ENCODE data around the gene NARF. TPM values are rescaled to one million over a fixed set of nuclear protein-coding genes. Genes with fewer than 3 reads are reported as not detected.

NARF gene
- total RNA-seq, 1 experiment from 2014 or later = 96.7 TPM

DNA sequence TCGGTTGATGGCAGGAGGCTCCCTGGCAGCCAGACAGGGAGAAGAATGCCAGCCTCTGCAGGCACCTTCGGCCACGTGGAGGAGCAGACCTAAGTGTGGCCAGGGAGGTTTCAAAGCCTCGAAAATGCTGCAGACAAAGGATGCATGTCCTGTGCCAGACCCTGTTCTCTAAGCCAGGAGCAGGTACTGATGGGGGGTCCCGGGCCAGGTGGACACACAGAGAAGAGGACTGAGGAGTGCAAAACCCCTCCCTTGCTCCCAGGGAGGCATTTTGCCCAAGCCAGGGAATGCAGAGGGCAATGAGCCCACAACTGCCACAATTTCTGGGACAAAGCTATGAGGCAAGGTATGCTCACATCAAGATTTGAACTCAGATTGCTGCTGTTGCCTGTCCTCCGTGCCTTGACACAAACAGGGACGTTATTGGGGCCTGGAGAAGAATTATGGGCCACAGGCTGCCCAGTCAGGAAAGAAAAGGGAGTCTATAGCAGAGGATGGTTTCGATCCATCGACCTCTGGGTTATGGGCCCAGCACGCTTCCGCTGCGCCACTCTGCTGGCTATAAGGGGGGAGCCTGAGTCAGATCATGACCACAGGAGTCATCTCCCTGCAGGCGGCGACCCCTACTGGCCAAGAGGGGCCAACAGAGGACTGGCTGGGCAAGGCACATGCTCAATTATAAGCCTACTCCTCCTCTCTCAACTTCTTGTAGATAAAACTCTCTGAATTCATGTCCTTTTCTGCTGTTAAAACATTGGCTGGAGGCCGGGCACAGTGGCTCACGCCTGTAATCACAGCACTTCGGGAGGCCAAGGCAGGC is 35.9 kb downstream of the NARF start (continued):
- TF ChIP-seq, protein P1, sequence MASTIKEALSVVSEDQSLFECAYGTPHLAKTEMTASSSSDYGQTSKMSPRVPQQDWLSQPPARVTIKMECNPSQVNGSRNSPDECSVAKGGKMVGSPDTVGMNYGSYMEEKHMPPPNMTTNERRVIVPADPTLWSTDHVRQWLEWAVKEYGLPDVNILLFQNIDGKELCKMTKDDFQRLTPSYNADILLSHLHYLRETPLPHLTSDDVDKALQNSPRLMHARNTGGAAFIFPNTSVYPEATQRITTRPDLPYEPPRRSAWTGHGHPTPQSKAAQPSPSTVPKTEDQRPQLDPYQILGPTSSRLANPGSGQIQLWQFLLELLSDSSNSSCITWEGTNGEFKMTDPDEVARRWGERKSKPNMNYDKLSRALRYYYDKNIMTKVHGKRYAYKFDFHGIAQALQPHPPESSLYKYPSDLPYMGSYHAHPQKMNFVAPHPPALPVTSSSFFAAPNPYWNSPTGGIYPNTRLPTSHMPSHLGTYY (CRISPR knock-in tag; IDR thresholded peaks at IDR 0.05) = peak; percentile 53; the same call in 1 of the 2 replicates
- no peak for TF ChIP-seq NFYB (CRISPR knock-in tag; conservative IDR thresholded peaks at IDR 0.05; ENCODE audit: low read depth)
- TF ChIP-seq, protein P2, sequence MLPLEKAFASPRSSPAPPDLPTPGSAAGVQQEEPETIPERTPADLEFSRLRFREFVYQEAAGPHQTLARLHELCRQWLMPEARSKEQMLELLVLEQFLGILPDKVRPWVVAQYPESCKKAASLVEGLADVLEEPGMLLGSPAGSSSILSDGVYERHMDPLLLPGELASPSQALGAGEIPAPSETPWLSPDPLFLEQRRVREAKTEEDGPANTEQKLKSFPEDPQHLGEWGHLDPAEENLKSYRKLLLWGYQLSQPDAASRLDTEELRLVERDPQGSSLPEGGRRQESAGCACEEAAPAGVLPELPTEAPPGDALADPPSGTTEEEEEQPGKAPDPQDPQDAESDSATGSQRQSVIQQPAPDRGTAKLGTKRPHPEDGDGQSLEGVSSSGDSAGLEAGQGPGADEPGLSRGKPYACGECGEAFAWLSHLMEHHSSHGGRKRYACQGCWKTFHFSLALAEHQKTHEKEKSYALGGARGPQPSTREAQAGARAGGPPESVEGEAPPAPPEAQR (CRISPR knock-in tag; IDR thresholded peaks at IDR 0.05) = no peak

- H3K9me3 Mint-ChIP-seq = no peaks in the 10 kb centered on the region
- peak overlapping the region; percentile 58 for H3K4me3 Mint-ChIP-seq
- H3K27ac Mint-ChIP-seq = no peak overlapping the region
- H3K36me3 Mint-ChIP-seq = no peaks in the 10 kb centered on the region
- 0 out of 2 replicates have a peak, but pooled peaks have one; percentile 55 for TF ChIP-seq ESRRA (CRISPR knock-in tag; IDR thresholded peaks at IDR 0.05; ENCODE audit: borderline replicate concordance)
- no peak for TF ChIP-seq CBFB (CRISPR knock-in tag; IDR thresholded peaks at IDR 0.05; ENCODE audit: low read depth)
- 0 out of 2 replicates have a peak, but pooled peaks have one; percentile 11 for TF ChIP-seq FOXK1 (CRISPR knock-in tag; IDR thresholded peaks at IDR 0.05)
- ChIA-PET CTCF (interaction anchor here (0.7 to 2.6 kb wide), 4 partner anchors 41 to 72 kb away, joined by 3 to 12 read pairs (median 7); no protein-coding TSS in a partner anchor), POLR2A (interaction anchor here (1.1 kb wide), 1 partner anchor 23 kb away, joined by 5 read pairs; the partner anchor contains the start of gene FOXK2)
- DNase-seq (ENCODE audit: low spot score) (peak; percentile 40), ATAC-seq (peak; percentile 5)
- H3K4me1 Mint-ChIP-seq = peaks cover 20% of the 10 kb centered on the region
- H3K27me3 Mint-ChIP-seq (ENCODE audit: low read depth) = peaks cover 50% of the 10 kb centered on the region
Observed at GRCh38 chr17:82495844-82496528, 37.4 kb downstream of the NARF start.

GRCh38 chr17:82496529-82497434 is 38.2 kb downstream of the NARF start:
- Mint-ChIP-seq H3K27ac (no peak overlapping the region), H3K36me3 (no peaks in the 10 kb centered on the region), H3K4me1 (peaks cover 20% of the 10 kb centered on the region), H3K4me3 (peak overlapping the region; percentile 58), H3K27me3 (ENCODE audit: low read depth) (peaks cover 55% of the 10 kb centered on the region), H3K9me3 (no peaks in the 10 kb centered on the region)
- POLR2A ChIA-PET = no interaction called here
- CTCF ChIA-PET = interaction anchor here (1.2 kb wide), 1 partner anchor 72 kb away, joined by 3 read pairs; no protein-coding TSS in a partner anchor
- peak; percentile 3; the same call in 1 of the 2 replicates for ATAC-seq
- peak; percentile 86 for DNase-seq (ENCODE audit: low spot score)
- TF ChIP-seq GTF2I (CRISPR knock-in tag; conservative IDR thresholded peaks at IDR 0.05) = no peak
- TF ChIP-seq, protein P3, sequence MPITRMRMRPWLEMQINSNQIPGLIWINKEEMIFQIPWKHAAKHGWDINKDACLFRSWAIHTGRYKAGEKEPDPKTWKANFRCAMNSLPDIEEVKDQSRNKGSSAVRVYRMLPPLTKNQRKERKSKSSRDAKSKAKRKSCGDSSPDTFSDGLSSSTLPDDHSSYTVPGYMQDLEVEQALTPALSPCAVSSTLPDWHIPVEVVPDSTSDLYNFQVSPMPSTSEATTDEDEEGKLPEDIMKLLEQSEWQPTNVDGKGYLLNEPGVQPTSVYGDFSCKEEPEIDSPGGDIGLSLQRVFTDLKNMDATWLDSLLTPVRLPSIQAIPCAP (CRISPR knock-in tag; IDR thresholded peaks at IDR 0.05) = no peak; the same call in 1 of the 2 replicates
- TF ChIP-seq NR1H2 (CRISPR knock-in tag; IDR thresholded peaks at IDR 0.05) = no peak
- TF ChIP-seq ZNF416 (CRISPR knock-in tag; IDR thresholded peaks at IDR 0.05) = no peak
- peak; percentile 94; the same call in 1 of the 2 replicates for TF ChIP-seq TP53 (CRISPR knock-in tag; IDR thresholded peaks at IDR 0.05)
- 0 out of 2 replicates have a peak, but pooled peaks have one; percentile 66 for TF ChIP-seq KAT7 (CRISPR knock-in tag; IDR thresholded peaks at IDR 0.05; ENCODE audit: borderline replicate concordance)
- TF ChIP-seq, protein P4, sequence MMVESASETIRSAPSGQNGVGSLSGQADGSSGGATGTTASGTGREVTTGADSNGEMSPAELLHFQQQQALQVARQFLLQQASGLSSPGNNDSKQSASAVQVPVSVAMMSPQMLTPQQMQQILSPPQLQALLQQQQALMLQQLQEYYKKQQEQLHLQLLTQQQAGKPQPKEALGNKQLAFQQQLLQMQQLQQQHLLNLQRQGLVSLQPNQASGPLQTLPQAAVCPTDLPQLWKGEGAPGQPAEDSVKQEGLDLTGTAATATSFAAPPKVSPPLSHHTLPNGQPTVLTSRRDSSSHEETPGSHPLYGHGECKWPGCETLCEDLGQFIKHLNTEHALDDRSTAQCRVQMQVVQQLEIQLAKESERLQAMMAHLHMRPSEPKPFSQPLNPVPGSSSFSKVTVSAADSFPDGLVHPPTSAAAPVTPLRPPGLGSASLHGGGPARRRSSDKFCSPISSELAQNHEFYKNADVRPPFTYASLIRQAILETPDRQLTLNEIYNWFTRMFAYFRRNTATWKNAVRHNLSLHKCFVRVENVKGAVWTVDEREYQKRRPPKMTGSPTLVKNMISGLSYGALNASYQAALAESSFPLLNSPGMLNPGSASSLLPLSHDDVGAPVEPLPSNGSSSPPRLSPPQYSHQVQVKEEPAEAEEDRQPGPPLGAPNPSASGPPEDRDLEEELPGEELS (CRISPR knock-in tag; IDR thresholded peaks at IDR 0.05) = peak; percentile 95
- no peak for TF ChIP-seq FOXJ3 (CRISPR knock-in tag; IDR thresholded peaks at IDR 0.05; ENCODE audit: borderline replicate concordance)
- no peak for TF ChIP-seq ZMAT4 (CRISPR knock-in tag; IDR thresholded peaks at IDR 0.05)
- no peak; the same call in 1 of the 2 replicates for TF ChIP-seq NFE2L1 (CRISPR knock-in tag; IDR thresholded peaks at IDR 0.05)
- TF ChIP-seq, protein P1 (CRISPR knock-in tag; IDR thresholded peaks at IDR 0.05) = no peak
- TF ChIP-seq, protein P5, sequence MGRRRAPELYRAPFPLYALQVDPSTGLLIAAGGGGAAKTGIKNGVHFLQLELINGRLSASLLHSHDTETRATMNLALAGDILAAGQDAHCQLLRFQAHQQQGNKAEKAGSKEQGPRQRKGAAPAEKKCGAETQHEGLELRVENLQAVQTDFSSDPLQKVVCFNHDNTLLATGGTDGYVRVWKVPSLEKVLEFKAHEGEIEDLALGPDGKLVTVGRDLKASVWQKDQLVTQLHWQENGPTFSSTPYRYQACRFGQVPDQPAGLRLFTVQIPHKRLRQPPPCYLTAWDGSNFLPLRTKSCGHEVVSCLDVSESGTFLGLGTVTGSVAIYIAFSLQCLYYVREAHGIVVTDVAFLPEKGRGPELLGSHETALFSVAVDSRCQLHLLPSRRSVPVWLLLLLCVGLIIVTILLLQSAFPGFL (CRISPR knock-in tag; IDR thresholded peaks at IDR 0.05; ENCODE audit: borderline replicate concordance) = 0 out of 2 replicates have a peak, but pooled peaks have one; percentile 71
- TF ChIP-seq NFATC4 (CRISPR knock-in tag; IDR thresholded peaks at IDR 0.05) = no peak
- no peak for TF ChIP-seq SOX15 (CRISPR knock-in tag; IDR thresholded peaks at IDR 0.05)

All from WTC11 (cell line).